ENCODE data around the gene TLE6. TPM values are rescaled to one million over a fixed set of nuclear protein-coding genes. Genes with fewer than 3 reads are reported as not detected.

The TLE6 gene
- total RNA-seq, 5 donors from 2014 or later (not counting 1 experiment from before 2014, with no cell fraction given) = 0.36 to 0.61 (median 0.50) TPM; not detected in 2

DNA sequence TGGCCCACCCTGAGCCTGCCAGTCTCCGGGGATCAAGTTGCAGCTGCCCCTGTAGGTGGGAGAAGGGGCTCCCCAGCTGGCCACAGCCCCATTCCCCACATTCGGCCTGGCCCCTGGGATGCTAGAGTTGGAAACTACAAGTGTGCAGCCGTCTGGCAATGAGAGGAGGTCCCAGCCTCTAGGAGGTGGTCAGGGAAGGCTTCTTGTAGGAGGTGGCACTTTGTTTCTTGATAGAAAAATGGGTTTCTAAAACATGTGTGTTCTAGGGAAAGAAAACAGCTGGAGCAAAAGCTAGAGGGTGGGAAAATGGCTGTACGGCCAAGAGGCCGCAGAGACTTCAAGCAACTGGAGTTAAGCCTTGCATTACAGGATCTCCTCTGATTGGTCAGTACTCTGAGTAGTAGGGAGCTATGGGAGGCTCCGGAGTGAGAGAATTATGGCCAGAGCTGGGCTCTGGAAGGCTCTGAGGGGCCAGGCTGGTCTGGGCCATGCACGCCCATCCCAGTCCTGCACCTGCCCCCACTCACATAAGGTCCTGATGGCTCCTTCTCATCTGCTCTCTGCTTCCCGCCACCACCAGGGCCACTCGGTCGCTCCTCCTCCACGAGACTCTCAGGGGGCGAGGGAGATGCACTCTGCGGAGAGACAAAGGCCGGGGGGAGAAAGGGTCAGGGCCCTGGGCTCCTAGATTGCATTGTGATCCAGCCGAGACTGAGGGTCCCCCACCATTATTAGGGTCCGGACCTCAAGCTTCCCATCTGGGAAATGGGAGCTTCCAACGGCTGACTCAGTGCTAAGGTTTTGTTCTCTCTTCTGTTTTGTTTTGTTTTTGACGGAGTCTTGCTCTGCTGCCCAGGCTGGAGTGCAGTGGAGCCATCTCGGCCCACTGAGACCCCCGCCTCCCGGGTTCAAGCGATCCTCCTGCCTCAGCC is 38.0 kb downstream of the TLE6 start:
- Histone ChIP-seq H3K27me3 (replicated peaks in 1 of 2; ENCODE audit: control insufficient read depth in 2 of 2, extremely low read depth in 1 of 2, insufficient read depth in 2 of 2, low read length in 1 of 2) (no peaks in the 10 kb centered on the region), H3K4me3 (ENCODE audit: control insufficient read depth in 1 of 2, extremely low read depth in 1 of 2, low read length in 1 of 2) (no peak overlapping the region), H3K36me3 (ENCODE audit: control insufficient read depth in 2 of 2, extremely low read depth in 1 of 2, insufficient read depth in 1 of 2, low read length in 1 of 2) (peaks cover 0 to 8% of the 10 kb centered on the region in 2 donors), H3K27ac (ENCODE audit: low read length) (no peak overlapping the region), H3K9me3 (no peaks in the 10 kb centered on the region), H3K4me1 (ENCODE audit: control insufficient read depth in 1 of 2, extremely low read depth in 1 of 2, insufficient read depth in 2 of 2, low read length in 2 of 2) (no peaks in the 10 kb centered on the region)
- Mint-ChIP-seq H3K9me3 (no peaks in the 10 kb centered on the region), H3K36me3 (peaks cover 11% of the 10 kb centered on the region), H3K4me3 (no peak overlapping the region), H3K27me3 (no peaks in the 10 kb centered on the region), H3K4me1 (peaks cover 0 to 1% (median 0%) of the 10 kb centered on the region in 3 donors), H3K27ac (no peak overlapping the region)
- no peak for ATAC-seq (replicated peaks in 1 of 4)
- ChIA-PET CTCF (interaction anchor here in 1 of 2 donors (0.6 kb wide), 1 partner anchor 65 kb away, joined by 3 read pairs; no protein-coding TSS in a partner anchor), POLR2A (interaction anchor here in 1 of 2 donors (0.6 kb wide), 1 partner anchor 24 kb away, joined by 4 read pairs; no protein-coding TSS in a partner anchor)
- no peak for DNase-seq
- WGBS (ENCODE audit: insufficient coverage) = 95% methylated on average over 13 of the region's 22 CpGs

DNA sequence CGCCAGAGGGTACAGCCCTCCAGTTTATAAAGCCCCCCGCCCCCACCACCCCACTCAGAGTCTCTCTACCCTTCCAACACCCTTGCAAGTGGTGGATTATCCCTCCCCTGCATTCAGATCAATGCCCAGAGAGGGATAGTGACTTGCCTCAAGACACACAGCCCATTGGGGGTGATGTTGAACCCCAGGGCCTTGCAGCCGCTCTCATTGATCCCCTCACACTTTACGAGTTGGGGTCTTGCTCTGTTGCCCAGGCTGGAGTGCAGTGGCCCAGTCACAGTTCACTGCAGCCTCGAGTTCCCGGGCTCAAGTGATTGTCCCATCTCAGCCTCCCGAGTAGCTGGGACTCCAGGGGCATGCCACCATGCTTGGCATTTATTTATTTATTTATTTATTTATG is 40.6 kb downstream of the TLE6 start:
- H3K27me3 ChIP-seq (replicated peaks in 1 of 2; ENCODE audit: control insufficient read depth in 2 of 2, extremely low read depth in 1 of 2, insufficient read depth in 2 of 2, low read length in 1 of 2) = no peaks in the 10 kb centered on the region
- H3K4me3 ChIP-seq (ENCODE audit: control insufficient read depth in 1 of 2, extremely low read depth in 1 of 2, low read length in 1 of 2) = no peak overlapping the region
- Mint-ChIP-seq H3K36me3 (peaks cover 5% of the 10 kb centered on the region), H3K4me1 (peaks cover 0 to 5% (median 0%) of the 10 kb centered on the region in 3 donors), H3K27ac (no peak overlapping the region), H3K9me3 (no peaks in the 10 kb centered on the region), H3K27me3 (no peaks in the 10 kb centered on the region), H3K4me3 (no peak overlapping the region)
- WGBS (ENCODE audit: insufficient coverage) = 93% methylated on average over 2 of the region's 7 CpGs
- H3K36me3 ChIP-seq (ENCODE audit: control insufficient read depth in 2 of 2, extremely low read depth in 1 of 2, insufficient read depth in 1 of 2, low read length in 1 of 2) = peaks cover 0 to 3% of the 10 kb centered on the region in 2 donors
- H3K4me1 ChIP-seq (ENCODE audit: control insufficient read depth in 1 of 2, extremely low read depth in 1 of 2, insufficient read depth in 2 of 2, low read length in 2 of 2) = no peaks in the 10 kb centered on the region
- CTCF ChIA-PET = interaction anchor here in 1 of 2 donors (0.6 kb wide), 1 partner anchor 191 kb away, joined by 7 read pairs; no protein-coding TSS in a partner anchor
- no peaks in the 10 kb centered on the region for H3K9me3 ChIP-seq
- H3K27ac ChIP-seq (ENCODE audit: low read length) = no peak overlapping the region
- no peak for DNase-seq
- ATAC-seq (replicated peaks in 1 of 4) = no peak
- POLR2A ChIA-PET = no interaction called here

DNA sequence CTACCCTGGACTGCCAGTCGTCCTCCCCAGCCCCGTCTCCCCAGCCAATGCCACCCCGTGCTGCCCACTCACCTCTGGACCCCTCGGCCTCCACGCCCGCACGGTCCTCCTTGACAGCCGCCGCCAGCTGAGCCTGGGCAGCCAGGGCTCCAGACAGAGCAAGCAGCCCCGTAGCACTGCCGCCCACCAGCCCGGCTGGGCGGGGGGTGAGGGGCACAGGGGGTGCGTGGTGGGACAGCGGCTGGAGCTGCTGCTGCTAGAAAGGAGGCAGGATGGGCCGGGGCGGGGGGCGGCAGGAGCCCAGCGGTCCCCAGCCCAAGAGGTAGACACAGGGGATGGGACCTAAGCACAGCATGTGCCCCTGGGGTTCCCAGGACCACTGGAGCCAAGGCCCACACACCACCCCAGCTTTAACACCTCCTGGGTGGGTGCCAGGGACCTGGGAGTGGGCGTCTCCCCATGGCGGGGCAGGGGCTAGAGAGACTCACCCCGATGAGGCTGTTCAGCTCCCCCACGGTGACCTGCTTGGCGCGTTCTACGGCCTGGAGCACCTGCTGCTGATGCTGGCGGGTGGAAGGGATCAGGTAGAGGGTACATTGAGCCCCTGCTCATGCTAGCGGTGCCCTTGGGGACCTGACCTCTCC is 42.0 kb downstream of the TLE6 start:
- ChIA-PET POLR2A (interaction anchor here in 1 of 2 donors (0.5 kb wide), 1 partner anchor 19 kb away, joined by 9 read pairs; no protein-coding TSS in a partner anchor), CTCF (no interaction called here)
- 85% methylated on average over 11 of the region's 28 CpGs for WGBS (ENCODE audit: insufficient coverage)
- Histone ChIP-seq H3K9me3 (no peaks in the 10 kb centered on the region), H3K4me1 (ENCODE audit: control insufficient read depth in 1 of 2, extremely low read depth in 1 of 2, insufficient read depth in 2 of 2, low read length in 2 of 2) (peaks cover 2 to 4% of the 10 kb centered on the region in 2 experiments), H3K36me3 (ENCODE audit: control insufficient read depth in 2 of 2, extremely low read depth in 1 of 2, insufficient read depth in 1 of 2, low read length in 1 of 2) (no peaks in the 10 kb centered on the region), H3K27ac (ENCODE audit: low read length) (no peak overlapping the region), H3K4me3 (ENCODE audit: control insufficient read depth in 1 of 2, extremely low read depth in 1 of 2, low read length in 1 of 2) (no peak overlapping the region), H3K27me3 (replicated peaks in 1 of 2; ENCODE audit: control insufficient read depth in 2 of 2, extremely low read depth in 1 of 2, insufficient read depth in 2 of 2, low read length in 1 of 2) (no peaks in the 10 kb centered on the region)
- no peaks in the 10 kb centered on the region for H3K27me3 Mint-ChIP-seq
- DNase-seq (no peak), ATAC-seq (replicated peaks in 1 of 4) (no peak)
- H3K27ac Mint-ChIP-seq = no peak overlapping the region
- peaks cover 9% of the 10 kb centered on the region for H3K36me3 Mint-ChIP-seq
- H3K9me3 Mint-ChIP-seq = no peaks in the 10 kb centered on the region
- H3K4me1 Mint-ChIP-seq = peaks cover 2 to 11% (median 2%) of the 10 kb centered on the region in 3 donors
- no peak overlapping the region for H3K4me3 Mint-ChIP-seq

DNA sequence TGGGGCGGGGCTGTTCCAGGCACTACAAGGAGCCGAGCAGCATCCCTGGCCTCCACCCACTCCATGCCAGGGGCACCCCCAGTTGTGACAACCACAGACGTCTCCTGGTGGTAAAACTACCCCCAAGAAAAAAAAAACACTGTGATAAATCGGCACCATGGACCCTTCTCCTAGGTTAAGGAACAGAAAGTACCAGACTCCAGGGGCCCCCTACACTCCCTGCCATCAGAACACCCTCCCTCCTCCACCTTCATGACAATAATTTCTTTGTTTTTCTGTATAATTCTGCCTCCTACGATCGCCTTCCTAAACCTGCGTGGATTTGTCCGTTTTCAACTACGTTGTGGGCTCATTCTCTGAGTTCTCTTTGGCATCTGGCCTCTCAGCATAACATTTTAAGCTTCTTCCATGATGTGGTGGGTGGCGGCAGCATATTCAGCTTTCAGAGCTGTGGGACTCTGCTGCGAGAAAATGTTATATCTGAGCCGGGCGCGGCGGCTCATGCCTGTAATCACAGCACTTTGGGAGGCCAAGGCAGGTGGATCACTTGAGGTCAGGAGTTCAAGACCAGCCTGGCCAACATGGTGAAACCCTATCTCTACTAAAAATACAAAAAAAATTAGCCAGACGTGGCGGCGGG is 43.1 kb downstream of the TLE6 start:
- Mint-ChIP-seq H3K27ac (no peak overlapping the region), H3K9me3 (no peaks in the 10 kb centered on the region), H3K4me3 (no peak overlapping the region), H3K27me3 (peaks cover 0 to 4% of the 10 kb centered on the region in 2 donors), H3K36me3 (peaks cover 6% of the 10 kb centered on the region), H3K4me1 (peaks cover 12 to 18% (median 13%) of the 10 kb centered on the region in 3 donors)
- no peaks in the 10 kb centered on the region for H3K9me3 ChIP-seq
- ChIA-PET CTCF (no interaction called here), POLR2A (interaction anchor here in 1 of 2 donors (0.6 kb wide), 1 partner anchor 135 kb away, joined by 6 read pairs; no protein-coding TSS in a partner anchor)
- 89% methylated on average over 11 of the region's 18 CpGs for WGBS (ENCODE audit: insufficient coverage)
- no peaks in the 10 kb centered on the region for H3K36me3 ChIP-seq (ENCODE audit: control insufficient read depth in 2 of 2, extremely low read depth in 1 of 2, insufficient read depth in 1 of 2, low read length in 1 of 2)
- DNase-seq = no peak
- no peak for ATAC-seq (replicated peaks in 1 of 4)
- H3K27ac ChIP-seq (ENCODE audit: low read length) = no peak overlapping the region
- H3K27me3 ChIP-seq (replicated peaks in 1 of 2; ENCODE audit: control insufficient read depth in 2 of 2, extremely low read depth in 1 of 2, insufficient read depth in 2 of 2, low read length in 1 of 2) = peaks cover 0 to 6% of the 10 kb centered on the region in 2 experiments
- H3K4me1 ChIP-seq (ENCODE audit: control insufficient read depth in 1 of 2, extremely low read depth in 1 of 2, insufficient read depth in 2 of 2, low read length in 2 of 2) = peaks cover 9 to 15% of the 10 kb centered on the region in 2 experiments
- no peak overlapping the region for H3K4me3 ChIP-seq (ENCODE audit: control insufficient read depth in 1 of 2, extremely low read depth in 1 of 2, low read length in 1 of 2)

DNA sequence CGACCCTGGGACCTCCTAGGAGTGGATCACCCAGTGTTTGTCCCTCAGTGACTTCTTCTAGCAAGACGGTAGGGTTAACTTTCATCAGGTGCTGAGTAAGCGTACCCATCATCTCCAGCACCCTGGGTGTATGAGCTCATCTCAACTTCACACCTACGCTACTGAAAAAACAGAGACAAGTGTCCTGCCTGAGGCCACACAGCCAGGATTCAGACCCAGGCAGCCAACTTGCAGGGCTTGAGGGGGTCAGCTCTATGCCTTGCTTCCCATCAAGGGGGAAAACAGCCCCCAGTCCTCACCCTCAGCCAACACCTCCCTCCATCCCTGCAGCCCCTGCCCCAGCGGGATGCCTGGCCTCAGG is 47.1 kb downstream of the TLE6 start:
- ChIA-PET CTCF (interaction anchor here (0.6 to 0.7 kb wide), 2 partner anchors 58 to 73 kb away, joined by 5 to 7 read pairs; no protein-coding TSS in a partner anchor), POLR2A (no interaction called here)
- peak overlapping the region in 1 of 2 donors; percentile 6 for H3K27ac Mint-ChIP-seq
- peak overlapping the region; percentile 34 to 69 (median 45) for H3K4me3 Mint-ChIP-seq
- WGBS (ENCODE audit: insufficient coverage) = 42% methylated on average over 2 of the region's 5 CpGs
- H3K27ac ChIP-seq (ENCODE audit: low read length) = no peak overlapping the region
- peak overlapping the region in 1 of 2 donors; percentile 25 for H3K4me3 ChIP-seq (ENCODE audit: control insufficient read depth in 1 of 2, extremely low read depth in 1 of 2, low read length in 1 of 2)
- H3K36me3 ChIP-seq (ENCODE audit: control insufficient read depth in 2 of 2, extremely low read depth in 1 of 2, insufficient read depth in 1 of 2, low read length in 1 of 2) = no peaks in the 10 kb centered on the region
- peaks cover 6% of the 10 kb centered on the region for H3K36me3 Mint-ChIP-seq
- peaks cover 0 to 8% of the 10 kb centered on the region in 2 donors for H3K27me3 Mint-ChIP-seq
- no peaks in the 10 kb centered on the region for H3K9me3 Mint-ChIP-seq
- H3K27me3 ChIP-seq (replicated peaks in 1 of 2; ENCODE audit: control insufficient read depth in 2 of 2, extremely low read depth in 1 of 2, insufficient read depth in 2 of 2, low read length in 1 of 2) = peaks cover 0 to 23% of the 10 kb centered on the region in 2 experiments
- no peaks in the 10 kb centered on the region for H3K9me3 ChIP-seq
- ATAC-seq (replicated peaks in 1 of 4) (no peak), DNase-seq (no peak)
- peaks cover 12 to 33% of the 10 kb centered on the region in 2 experiments for H3K4me1 ChIP-seq (ENCODE audit: control insufficient read depth in 1 of 2, extremely low read depth in 1 of 2, insufficient read depth in 2 of 2, low read length in 2 of 2)
- H3K4me1 Mint-ChIP-seq = peaks cover 25 to 27% (median 25%) of the 10 kb centered on the region in 3 donors
